Stimulated activated naive CD4-positive, alpha-beta T cell (primary cell): Measurements from ENCODE around the gene MT1B.
"Not testable (repeated sequence)": the region's sequence is repeated elsewhere in the genome, so short reads cannot be mapped to it uniquely, and the experiment has no call there.

Source experiments
- DNase-seq, 6 experiments: peaks; one replicate each; lab custom pipeline; 2025; lab: John Stamatoyannopoulos, UW

Gene MT1B

DNA sequence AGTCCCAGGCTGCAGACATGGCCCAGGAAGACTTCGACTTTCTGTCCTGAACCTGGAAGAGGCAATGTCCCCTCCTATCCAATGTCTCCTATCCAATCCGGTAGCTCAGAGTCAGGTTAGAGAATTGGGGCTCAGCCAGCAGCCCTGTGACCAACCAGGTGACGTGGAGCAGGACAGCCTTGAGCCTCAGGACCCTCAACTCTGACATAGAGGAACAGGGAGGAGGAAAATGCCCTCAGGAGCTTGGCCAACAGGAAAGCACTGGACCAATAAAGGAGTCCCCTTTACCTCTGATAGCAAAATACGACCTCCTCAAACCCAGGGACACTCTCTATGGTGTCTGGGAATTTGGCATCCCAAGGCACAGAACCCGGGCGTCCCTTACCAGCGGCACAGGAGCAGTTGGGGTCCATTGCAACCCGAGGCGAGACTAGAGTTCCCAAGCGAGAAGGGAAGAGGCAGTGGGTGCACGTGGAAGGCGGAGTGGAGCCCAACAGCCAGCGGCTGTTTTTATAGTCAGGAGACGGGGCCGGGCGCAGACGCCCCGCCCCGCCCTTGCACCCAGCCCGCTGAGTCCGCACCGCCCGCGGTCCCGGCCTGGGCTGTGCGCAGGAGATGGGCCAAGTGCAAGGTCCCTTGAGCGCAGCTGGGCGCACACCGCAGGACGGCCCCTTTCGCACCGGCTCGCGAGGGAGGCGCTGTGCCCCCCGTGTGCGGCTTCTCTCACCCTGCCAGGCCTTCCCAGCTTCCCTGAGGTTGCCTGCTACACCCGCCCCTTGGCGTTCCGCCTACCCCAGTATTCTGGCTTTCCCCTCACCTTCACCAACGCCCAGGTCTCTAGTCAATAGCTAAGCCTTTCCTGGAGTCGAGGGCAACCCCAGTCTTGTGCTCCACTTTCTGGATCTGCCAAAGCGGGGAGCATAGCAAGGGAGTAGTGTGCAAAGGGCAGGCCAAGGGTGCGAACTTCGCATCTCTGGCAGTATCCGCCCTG is 16.2 kb downstream of the MT1B start, which contains the start of gene MT1G:
Gene MT1G (minus strand): TSS at position 485 of the 991 bp plus-strand sequence. CDS start 72 bp downstream, at position 413.
- no peak for DNase-seq

DNA sequence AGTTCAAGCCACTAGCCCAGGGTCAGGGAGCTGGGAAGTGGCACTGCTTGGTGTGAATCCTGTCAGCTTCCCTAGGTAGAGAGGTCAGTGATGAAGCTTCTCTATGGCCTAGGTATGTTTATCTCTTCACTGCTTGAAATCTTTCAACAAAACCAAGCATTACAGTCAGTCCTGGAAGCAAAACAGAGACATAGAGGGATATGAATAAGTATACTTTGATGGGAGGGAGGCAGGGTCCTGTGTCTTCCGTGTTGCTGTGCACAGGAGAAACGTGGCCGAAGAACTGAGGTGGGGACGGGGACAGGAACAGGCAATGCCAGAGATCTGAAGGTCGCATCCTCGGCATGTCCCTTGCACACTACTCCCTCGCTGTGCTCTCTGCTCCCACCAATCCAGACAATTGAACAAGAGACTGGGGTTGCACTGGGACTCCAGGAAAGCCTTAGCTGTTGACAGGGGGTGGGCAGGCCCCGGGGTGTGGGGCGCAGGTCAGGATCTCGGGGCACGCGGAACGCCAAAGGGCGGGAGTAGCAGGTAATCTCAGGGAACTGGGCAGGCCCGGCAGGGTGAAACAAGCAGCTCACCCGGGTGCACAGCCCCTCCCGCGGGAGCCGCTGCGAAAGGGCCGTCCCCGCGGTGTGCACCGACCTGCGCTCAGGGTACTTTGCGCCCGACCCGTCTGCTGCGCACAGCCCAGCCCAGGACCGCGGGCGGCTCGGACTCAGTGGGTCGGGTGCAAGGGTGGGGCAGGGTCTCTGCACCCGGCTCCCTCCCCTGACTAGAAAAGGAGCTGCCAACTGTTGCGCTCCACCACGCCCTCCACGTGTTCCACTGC is 17.5 kb downstream of the MT1B start, which contains the start of gene MT1H:
Gene MT1H (plus strand): TSS at position 810 of the 835 bp plus-strand sequence. CDS start 71 bp downstream, outside the sequence.
- no peak for DNase-seq

DNA sequence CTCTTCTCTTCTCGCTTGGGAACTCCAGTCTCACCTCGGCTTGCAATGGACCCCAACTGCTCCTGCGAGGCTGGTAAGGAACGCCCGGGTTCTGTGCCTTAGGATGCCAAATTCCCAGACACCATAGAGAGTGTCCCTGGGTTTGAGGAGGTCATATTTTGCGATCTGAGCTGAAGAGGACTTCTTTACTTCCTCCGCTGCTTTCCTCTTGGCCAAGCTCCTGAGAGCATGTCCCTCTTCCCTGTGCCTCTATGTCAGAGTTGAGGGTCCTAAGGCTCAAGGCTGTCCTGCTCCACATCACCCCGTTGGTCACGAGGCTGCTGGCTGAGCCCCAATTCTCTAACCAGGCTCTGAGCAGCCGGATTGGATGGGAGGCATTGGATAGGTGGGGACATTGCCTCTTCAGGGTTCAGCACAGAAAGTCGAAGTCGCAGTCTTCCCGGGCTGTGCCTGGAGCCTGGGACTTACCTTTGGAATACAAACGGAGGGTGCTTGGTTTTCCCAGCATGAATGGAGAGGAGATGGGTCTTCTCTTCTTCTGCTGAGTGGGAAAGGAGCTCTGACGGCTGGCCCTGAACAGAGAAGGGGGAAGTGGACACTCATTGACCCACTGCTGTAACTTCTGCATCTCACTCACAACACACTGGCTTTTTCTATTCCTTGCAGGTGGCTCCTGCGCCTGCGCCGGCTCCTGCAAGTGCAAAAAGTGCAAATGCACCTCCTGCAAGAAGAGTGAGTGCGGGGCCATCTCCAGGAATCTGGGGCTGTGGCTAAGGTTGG is 18.3 kb downstream of the MT1B start:
- DNase-seq, result peak in 1 of 6 experiments; percentile 4

DNA sequence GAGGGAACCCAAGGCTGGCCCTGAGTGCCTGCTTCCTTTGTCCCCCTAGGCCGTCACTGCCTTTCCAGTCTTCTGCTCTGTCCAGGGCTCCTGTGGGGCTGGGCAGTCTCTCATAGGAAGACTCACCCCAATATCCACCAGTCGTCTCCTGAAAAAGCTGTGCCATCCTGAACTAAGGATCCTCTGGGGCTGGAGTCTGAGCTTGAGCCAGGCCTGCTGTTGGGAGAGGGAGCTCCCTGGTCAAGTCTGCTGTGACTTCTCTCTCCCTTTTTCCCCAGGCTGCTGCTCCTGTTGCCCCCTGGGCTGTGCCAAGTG is 18.9 kb downstream of the MT1B start:
- DNase-seq, result no peak

DNA sequence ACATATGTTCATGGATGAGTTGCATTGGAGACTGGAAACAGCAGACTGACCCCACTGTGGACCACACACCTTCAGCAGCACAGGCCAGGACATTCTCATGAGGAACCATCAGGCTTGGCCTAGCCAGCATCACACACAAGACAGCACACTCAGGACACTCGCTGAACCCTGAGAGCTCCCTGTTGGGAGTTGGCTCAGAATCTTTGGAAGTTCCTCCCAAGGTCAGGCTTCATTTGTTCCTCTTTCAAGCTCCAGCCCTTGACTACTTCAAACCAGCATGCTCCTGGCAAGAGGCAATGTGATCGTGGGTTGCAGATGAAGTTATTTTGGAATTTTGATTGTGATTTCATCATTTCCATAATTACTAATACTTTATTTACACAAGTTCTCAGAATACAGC is 20.0 kb downstream of the MT1B start:
- not testable (repeated sequence) for DNase-seq

DNA sequence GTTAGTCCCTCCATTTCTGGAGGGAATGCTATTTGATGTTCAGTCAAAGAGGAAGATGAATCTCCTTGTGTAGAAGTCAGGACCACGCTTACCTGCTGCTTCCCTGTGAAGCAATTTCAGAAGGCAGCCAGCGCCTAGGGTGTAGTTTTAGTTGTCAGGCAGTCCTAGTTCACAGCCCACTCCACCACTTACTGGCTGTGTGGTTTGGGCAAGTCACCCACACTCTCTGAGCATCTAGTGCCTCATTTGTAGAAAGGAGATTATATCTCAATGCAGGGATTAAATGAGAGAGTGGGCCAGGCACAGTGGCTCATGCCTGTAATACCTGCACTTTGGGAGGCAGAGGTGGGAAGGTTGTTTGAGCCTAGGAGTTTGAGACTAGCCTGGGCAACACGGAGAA is 20.5 kb downstream of the MT1B start:
- DNase-seq, result not testable (repeated sequence)

DNA sequence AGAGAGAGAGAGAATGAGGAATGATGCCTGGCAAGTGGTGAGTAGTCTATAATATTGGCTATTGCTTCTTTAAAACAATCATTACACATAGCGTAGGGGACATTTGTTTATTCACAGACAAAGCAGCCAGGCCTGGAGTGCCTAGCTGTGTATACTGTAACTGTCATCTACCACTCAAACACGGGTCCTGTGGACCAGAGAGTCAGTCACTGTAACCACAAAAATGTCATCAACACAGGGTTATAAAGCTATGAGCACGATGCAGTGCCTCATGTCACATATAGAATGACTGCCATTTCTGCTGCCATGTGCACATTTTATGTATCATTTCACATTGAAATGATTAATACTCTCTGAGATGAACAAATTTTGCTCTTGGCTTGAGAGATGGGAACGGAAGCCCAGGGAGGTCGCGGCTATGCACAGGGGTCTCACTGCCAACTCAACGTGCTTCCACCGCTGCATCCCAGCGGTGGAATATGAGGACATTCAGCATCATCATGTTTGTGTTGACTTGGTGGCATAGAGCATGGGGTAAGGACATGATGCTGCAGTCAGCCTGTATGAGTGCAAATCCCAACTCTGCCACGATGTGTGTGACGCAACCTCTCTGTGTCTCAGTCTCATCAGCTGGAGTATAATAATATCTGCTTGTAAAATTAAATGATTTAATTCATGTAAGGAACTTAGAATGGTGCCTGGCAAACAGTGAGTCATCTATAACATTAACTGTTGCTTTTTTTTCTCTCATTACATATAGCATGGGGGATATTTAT is 21.3 kb downstream of the MT1B start:
- DNase-seq, result no peak

DNA sequence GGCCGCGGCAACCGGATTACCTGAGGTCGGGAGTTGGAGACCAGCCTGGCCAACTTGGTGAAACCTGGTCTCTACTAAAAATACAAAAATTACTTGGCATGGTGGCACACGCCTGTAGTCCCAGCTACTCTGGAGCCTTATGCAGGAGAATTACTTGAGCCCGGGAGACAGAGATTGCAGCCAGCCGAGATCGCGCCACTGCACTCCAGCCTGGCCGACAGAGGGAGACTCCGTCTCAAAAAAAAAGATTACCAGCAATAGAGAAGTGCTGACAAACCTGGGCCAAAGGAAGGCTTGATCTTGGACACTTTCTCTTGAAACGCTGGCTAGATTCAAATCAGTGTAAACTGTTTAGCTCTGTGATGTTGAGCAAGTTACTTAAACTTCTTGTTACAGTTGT is 22.2 kb downstream of the MT1B start:
- DNase-seq, result peak in 4 of 6 experiments; percentile 13 to 49 (median 20)

DNA sequence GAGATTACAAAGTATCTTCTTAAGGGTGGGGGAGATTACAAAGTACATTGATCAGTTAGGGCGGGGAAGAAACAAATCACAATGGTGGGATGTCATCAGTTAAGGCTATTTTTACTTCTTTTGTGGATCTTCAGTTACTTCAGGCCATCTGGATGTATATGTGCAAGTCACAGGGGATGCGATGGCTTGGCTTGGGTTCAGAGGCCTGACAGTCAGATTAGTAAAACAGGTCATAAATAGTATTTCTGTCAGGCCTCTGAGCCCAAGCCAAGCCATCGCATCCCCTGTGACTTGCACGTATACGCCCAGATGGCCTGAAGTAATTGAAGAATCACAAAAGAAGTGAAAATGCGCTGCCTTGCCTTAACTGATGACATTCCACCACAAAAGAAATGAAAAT is 22.9 kb downstream of the MT1B start:
- not testable (repeated sequence) for DNase-seq

DNA sequence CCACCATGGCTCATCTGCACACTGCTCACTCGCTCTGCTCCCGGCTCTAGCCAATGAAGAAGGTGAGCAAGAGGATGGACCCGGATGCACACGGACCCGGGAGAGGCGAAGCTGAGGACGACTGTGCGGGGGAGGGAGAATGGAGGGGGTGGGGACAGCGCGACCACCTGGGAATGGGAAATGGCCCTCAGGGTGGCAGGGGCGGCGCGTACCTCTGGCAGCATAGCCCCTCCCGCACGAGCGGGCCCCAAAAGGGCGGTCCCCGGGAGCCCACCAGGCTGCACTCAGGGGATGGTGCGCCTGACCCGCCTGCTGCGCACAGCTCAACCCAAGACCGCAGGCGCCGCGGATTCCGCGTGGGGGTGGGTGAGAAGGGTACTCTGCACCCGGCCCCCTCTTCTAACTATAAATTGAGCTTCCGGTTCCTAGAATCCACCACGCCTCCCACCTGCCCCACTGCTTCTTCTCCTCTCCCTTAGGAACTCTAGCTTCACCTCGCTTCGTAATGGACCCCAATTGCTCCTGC is 24.1 kb downstream of the MT1B start:
- DNase-seq, result peak in 4 of 6 experiments; percentile 13 to 54 (median 30)

DNA sequence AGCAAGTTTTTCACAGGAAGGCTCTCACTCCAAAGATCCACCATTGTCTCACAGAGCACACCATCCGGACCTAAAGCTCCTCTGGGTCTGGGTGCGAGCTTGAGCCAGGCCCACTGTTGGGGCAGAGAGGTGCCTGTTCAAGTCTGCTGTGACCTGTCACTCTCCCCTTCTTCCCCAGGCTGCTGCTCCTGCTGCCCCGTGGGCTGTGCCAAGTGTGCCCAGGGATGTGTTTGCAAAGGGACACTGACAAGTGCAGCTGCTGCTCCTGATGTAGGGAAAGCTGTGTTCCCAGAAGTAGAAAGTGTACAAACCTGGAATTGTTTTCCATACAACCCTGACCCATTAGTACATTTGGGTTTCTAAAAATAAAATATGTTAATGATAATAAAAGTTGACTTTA is 25.8 kb downstream of the MT1B start:
- no peak for DNase-seq

DNA sequence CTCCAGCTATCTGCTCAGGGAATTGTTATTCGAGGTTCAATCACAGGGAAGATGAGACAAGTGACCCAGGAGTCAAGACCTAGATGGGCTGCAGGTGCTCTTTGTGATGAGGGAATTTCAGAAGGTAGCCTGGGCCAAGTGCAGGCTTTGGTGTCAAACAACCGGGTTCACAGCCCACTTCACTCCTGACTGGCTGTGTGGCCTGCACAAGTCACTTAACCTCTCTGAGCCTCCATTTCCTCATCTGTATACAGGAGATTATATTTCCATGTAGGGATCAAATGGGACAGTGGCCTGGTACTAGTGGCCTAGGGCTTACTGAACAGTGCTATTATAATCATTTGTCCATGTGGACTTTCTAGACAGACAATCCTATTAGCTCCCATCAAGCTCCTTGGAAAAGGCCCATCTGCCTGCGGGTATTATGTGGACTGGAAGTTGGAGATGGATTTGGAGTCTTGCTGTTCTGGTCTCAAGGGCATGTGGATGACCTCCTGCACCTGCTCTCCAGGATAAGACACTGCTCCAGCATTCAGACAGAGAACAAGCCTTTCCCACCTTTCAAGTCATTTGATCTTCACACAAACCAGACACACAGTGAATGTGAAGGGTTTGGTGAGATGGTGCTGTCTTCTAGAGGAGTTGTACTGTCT is 27.5 kb downstream of the MT1B start:
- DNase-seq, result no peak

DNA sequence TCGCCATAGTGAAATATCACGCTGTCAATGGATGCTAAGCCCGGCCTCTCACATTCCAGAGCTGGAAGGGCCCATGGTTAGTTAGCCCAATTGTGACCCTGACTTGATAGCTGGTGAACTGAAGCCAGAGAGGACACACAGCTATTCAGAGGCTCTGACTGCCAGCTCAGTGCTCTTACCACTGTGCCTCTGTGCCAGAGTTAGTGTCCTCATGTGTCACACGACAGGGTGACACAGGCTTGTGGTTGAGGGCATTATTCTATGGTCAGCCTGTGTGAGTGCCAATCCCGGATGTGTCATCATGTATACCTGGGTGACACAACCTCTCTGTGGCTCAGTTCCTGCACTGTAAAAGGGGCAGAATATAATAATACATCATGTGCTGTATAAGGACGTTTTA is 28.1 kb downstream of the MT1B start:
- no peak for DNase-seq

DNA sequence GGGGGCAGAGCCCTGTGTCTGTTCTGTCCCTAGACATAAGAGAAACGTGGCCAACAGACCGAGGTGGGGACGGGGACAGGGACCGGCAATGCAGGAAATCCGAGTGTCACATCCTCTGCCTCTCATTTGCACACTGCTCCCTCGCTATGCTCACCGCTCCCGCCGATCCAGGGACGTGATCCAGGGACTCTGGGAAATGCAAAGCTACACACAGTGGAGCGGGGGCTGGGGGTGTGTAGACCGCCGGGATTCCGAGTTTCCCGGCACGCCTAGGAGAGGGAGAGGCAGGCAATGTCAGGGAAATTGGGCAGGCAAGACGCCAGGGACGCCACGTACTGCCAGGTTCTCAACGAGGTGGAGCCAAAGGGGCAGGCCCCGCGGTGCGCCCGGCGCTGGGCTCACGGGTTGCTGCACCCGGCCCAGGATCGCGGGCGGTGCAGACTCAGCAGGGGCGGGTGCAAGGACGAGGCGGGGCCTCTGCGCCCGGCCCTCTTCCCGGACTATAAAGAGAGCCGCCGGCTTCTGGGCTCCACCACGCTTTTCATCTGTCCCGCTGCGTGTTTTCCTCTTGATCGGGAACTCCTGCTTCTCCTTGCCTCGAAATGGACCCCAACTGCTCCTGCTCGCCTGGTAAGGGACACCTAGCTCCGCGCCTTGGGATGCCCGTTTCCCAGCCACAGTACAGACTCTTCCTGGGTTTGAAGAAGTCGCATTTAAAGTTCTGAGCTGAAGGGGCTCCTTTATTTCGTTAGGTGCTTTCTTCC is 30.4 kb downstream of the MT1B start, which contains the start of gene MT1X:
Gene MT1X (plus strand): TSS at position 532 of the 764 bp plus-strand sequence. CDS start 71 bp downstream, at position 603.
- DNase-seq, result peak; percentile 76 to 93 (median 80)

DNA sequence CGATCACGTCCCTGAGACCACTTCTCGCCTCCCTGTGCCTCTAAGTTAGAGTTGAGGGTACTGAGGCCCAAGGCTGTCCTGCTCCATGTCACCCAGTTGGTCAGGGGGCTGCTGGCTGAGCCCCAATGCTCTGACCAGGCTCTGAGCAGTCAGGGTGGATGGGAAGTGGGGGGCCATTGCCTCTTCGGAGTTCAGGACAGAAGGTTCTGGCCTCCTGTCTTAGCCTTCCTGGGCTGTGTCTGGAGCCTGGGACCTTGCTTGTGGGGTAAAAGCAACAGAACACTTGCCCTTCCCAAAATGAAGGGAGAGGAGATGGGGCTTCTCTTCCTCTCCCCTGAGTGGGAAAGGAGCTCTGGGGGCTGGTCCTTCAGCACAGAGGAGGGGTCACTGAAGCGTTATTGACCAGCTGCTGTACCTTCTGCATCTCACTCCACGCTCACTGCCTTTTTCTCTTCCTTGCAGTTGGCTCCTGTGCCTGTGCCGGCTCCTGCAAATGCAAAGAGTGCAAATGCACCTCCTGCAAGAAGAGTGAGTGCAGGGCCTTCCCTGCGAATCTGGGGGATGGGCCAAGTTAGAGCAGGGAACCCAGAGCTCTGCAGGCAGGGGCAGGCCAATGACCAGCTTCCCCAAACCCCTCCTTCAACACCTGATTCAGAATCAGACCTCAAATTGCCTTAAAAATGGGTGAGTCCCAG is 31.2 kb downstream of the MT1B start:
- DNase-seq, result peak in 1 of 6 experiments; percentile 45

DNA sequence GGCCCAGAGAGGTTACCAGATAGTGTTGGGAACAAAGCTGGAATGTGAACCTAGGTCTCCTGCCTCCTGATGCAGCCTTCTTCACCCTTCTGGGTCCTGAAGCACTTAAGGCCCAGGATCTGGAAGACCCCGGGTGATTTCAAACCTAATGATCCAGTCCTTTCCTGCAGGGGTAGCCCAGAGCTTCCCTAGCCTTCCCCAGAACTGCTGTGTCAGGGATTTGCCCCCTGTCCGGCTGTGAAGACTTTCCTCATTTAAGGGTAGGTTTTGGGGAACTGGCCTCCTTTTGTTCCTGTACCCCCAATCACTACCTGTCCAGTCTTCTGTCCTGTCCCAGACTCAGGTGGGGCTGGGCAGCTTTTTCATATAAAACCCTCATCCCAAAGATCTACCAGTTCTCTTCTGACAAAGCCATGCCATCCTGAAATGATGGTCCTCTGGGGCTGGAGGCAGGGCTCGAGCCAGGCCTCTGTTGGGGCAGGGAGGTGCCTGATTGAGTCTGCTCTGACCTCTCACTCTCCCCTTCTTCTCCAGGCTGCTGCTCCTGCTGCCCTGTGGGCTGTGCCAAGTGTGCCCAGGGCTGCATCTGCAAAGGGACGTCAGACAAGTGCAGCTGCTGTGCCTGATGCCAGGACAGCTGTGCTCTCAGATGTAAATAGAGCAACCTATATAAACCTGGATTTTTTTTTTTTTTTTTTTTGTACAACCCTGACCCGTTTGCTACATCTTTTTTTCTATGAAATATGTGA is 31.9 kb downstream of the MT1B start:
- DNase-seq, result no peak

DNA sequence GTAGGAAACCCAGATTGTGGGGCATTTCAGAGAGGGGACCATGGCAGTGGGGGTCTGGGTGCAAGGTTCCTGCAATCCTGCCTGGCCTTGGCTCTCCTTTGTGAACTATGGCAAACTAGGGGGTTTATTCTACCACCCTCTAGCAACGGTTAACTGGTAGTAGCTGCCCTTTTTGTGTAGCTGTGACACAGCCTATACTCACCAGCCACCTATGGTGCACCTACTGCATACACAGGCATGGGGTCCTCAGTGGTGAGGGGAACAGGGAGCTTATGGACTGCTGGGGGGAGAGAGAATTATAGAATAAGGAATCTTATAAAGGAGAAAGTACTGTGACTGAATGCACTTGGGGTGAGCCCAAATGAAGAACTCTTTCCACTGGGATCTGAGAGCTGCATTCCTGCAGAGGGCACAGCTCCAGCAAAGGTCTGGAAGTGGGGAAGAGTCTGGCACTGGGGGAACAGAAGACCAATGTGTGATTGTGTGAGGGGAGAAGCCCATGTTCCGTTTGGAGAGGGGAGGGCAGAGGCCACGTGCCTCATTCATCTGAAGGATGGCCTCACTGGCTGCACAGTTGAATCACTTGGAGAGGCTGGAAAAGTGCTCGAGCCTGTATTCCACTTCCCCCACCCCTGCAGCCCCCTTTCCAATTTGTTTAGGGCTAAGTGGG is 32.7 kb downstream of the MT1B start:
- no peak for DNase-seq
